ENCODE results near the gene NAA25.
A peak's percentile ranks its signal among the peaks of the same experiment; 100 is the strongest.
"Not testable (repeated sequence)": the region's sequence is repeated elsewhere in the genome, so short reads cannot be mapped to it uniquely, and the experiment has no call there.

Gene NAA25

DNA sequence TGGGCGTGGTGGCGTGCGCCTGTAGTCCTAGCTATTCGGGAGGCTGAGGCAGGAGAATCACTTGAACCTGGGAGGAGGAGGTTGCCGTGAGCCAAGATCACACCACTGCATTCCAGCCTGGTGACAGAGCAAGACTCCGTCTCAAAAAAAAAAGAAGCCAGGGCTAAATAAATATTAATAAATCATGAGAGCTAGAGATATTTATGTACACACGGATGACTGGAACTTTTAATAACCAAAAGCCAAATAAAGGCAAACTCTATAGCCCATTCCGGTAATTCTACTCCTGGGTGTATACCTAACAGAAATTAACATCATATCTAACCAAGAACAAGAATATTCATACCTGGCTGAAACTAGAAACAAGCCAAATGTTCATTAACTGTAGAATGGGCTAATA lies 9.1 kb upstream of the NAA25 start:
- peaks cover 6 to 24% (median 20%) of the 10 kb centered on the region in 5 donors for H3K4me1 ChIP-seq (ENCODE audit: control insufficient read depth in 5 of 5, insufficient read depth in 5 of 5, low read length in 5 of 5)
- H3K36me3 ChIP-seq (ENCODE audit: control insufficient read depth in 5 of 5, insufficient read depth in 5 of 5, low read length in 5 of 5), result no peaks in the 10 kb centered on the region
- H3K9ac ChIP-seq (ENCODE audit: low read length in 5 of 5), result no peak overlapping the region
- H3K9me3 ChIP-seq (ENCODE audit: control insufficient read depth in 5 of 5, low read length in 5 of 5), result no peaks in the 10 kb centered on the region
- H3K27ac ChIP-seq (ENCODE audit: low read depth, low read length), result peak overlapping the region; percentile 86
- no peaks in the 10 kb centered on the region for H3K27me3 ChIP-seq (ENCODE audit: control insufficient read depth in 5 of 5, insufficient read depth in 4 of 5, low read length in 5 of 5)
- H3K4me3 ChIP-seq (ENCODE audit: low read depth in 1 of 5, low read length in 5 of 5), result no peak overlapping the region

DNA sequence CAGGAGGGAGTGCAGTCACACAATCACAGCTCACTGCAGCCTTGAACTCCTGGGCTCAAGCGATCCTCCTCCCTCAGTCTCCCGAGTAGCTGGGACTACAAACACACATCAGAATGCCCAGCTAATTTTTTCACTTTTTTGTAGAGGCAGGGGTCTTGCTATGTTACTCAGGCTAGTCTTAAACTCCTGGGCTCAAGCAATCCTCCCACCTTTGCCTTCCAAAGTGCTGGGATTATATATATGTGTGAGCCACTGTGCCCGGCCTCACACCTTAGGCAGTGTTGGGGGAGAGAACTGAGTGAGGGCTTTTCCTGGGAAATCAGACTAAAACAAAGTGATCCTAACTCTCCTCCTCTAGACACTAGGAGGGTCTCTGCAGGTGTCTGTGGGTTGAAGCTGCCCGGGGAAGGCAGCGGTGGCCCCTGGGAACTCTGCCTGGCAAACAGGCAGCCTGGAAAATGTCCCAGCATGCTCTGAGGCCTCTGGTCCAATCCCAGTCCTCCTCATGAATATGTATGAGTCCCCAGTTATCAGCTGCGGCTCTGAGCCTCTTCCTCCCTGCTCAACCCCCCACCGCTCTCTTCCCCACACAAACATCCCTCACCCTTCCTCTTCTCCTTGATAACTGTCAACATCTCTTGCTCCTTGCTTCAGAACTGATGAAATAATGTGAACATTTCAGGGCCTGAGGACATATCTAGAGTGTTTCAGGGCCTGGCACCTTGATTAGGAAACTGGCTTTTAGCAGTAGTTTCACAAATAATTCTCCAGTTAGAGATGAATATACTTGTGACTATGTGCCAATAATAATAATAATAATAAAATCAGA lies 7.9 kb upstream of the NAA25 start:
- peak overlapping the region; percentile 86 for H3K27ac ChIP-seq (ENCODE audit: low read depth, low read length)
- H3K9me3 ChIP-seq (ENCODE audit: control insufficient read depth in 5 of 5, low read length in 5 of 5), result no peaks in the 10 kb centered on the region
- H3K36me3 ChIP-seq (ENCODE audit: control insufficient read depth in 5 of 5, insufficient read depth in 5 of 5, low read length in 5 of 5), result no peaks in the 10 kb centered on the region
- peak overlapping the region in 4 of 5 donors; percentile 14 to 39 (median 22) for H3K9ac ChIP-seq (ENCODE audit: low read length in 5 of 5)
- no peaks in the 10 kb centered on the region for H3K27me3 ChIP-seq (ENCODE audit: control insufficient read depth in 5 of 5, insufficient read depth in 4 of 5, low read length in 5 of 5)
- peak overlapping the region in 4 of 5 donors; percentile 10 to 48 (median 37) for H3K4me3 ChIP-seq (ENCODE audit: low read depth in 1 of 5, low read length in 5 of 5)
- H3K4me1 ChIP-seq (ENCODE audit: control insufficient read depth in 5 of 5, insufficient read depth in 5 of 5, low read length in 5 of 5), result peaks cover 6 to 13% (median 11%) of the 10 kb centered on the region in 5 donors

DNA sequence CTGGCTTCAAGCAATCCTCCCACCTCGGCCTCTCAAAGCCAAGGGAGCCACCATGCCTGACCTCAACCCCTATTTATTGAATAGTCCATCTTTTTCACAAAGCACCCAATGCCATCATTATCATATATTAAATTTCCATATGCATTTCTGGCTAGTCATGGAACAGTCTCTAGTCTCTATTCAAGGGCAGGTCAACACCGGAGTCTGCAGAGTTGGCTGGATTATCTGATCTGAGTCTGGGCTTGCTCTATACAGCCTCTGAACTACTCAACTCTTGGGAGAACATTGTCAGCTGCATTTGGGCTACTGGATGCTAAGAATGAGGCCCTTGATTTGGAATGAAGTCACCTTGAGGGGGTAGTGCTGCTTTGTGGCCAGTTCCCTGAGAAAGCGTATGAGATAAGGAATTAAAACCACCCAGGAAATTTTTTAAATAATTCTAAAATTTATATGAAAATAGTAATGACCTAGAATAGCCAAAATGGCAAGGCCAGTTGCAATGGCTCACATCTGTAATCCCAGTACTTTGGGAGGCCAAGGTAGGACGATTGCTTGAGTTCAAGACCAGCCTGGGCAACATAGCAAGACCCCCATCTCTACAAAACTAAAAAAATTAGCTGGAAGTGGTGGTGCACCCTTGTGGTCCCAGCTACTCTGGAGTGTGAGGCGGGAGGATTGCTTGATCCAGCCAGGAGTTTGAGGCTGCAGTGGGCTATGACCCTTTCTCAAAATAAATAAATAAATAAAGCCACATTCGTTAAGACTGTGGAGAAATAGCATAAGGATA lies 6.9 kb upstream of the NAA25 start:
- no peak overlapping the region for H3K27ac ChIP-seq (ENCODE audit: low read depth, low read length)
- H3K27me3 ChIP-seq (ENCODE audit: control insufficient read depth in 5 of 5, insufficient read depth in 4 of 5, low read length in 5 of 5), result no peaks in the 10 kb centered on the region
- H3K4me1 ChIP-seq (ENCODE audit: control insufficient read depth in 5 of 5, insufficient read depth in 5 of 5, low read length in 5 of 5), result peaks cover 6 to 13% (median 11%) of the 10 kb centered on the region in 5 donors
- no peaks in the 10 kb centered on the region for H3K36me3 ChIP-seq (ENCODE audit: control insufficient read depth in 5 of 5, insufficient read depth in 5 of 5, low read length in 5 of 5)
- no peak overlapping the region for H3K4me3 ChIP-seq (ENCODE audit: low read depth in 1 of 5, low read length in 5 of 5)
- H3K9me3 ChIP-seq (ENCODE audit: control insufficient read depth in 5 of 5, low read length in 5 of 5), result no peaks in the 10 kb centered on the region
- no peak overlapping the region for H3K9ac ChIP-seq (ENCODE audit: low read length in 5 of 5)

DNA sequence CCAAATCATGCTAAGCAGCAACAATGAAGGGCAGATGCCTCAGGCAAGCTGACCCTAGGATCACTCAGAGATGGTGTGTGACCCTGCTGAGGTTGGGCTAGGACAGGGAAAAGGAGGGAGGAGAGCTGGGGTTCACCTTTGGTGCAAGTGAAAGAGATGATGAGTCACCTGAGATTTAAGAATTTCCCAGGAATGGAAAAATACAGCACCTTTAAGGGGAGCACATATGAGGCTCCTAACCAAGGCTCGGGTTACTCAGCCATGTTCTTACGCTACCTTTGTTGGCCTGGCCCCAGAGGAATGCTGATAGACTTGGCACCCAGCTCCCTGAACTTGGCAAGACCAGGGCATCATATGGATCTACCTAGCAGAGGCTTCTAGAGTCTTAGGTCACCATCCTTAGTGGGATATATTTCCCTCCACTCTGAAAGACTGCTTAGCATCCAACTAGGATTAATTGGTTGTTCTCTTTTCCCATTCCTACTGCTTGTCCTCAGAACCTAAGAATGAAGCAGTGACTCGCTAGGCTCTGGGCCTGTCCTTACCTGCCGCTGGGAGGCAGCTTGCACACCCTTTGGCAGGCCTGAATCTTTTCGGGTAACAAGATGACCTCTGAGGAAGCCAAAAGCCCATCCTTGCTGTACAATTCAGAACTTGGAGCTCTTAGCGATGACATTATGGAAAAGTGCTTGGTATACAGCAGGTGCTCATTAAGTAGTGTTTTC lies 4.0 kb upstream of the NAA25 start:
- H3K36me3 ChIP-seq (ENCODE audit: control insufficient read depth in 5 of 5, insufficient read depth in 5 of 5, low read length in 5 of 5), result no peaks in the 10 kb centered on the region
- H3K4me3 ChIP-seq (ENCODE audit: low read depth in 1 of 5, low read length in 5 of 5), result no peak overlapping the region
- no peak overlapping the region for H3K27ac ChIP-seq (ENCODE audit: low read depth, low read length)
- H3K9ac ChIP-seq (ENCODE audit: low read length in 5 of 5), result no peak overlapping the region
- peaks cover 8 to 24% (median 22%) of the 10 kb centered on the region in 5 donors for H3K4me1 ChIP-seq (ENCODE audit: control insufficient read depth in 5 of 5, insufficient read depth in 5 of 5, low read length in 5 of 5)
- no peaks in the 10 kb centered on the region for H3K27me3 ChIP-seq (ENCODE audit: control insufficient read depth in 5 of 5, insufficient read depth in 4 of 5, low read length in 5 of 5)
- no peaks in the 10 kb centered on the region for H3K9me3 ChIP-seq (ENCODE audit: control insufficient read depth in 5 of 5, low read length in 5 of 5)

DNA sequence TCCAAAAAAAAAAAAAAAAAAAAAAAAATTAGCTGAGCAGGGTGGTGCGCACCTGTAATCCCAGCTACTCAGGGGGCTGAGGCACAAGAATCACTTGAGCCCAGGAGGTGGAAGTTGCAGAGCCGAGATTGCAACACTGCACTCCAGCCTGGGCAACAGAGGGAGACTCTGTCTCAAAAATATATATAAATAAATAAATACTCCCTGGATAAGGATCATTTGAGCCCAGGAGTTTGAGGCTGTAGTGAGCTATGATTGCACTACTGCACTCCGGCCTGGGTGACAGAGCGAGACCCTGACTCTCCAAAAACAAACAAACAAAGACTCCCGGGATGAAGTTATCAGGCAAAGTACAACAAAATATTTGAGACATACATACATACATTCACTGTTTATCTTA lies 3.3 kb upstream of the NAA25 start:
- Histone ChIP-seq H3K27ac (ENCODE audit: low read depth, low read length) (no peak overlapping the region), H3K9me3 (ENCODE audit: control insufficient read depth in 5 of 5, low read length in 5 of 5) (no peaks in the 10 kb centered on the region), H3K9ac (ENCODE audit: low read length in 5 of 5) (no peak overlapping the region), H3K36me3 (ENCODE audit: control insufficient read depth in 5 of 5, insufficient read depth in 5 of 5, low read length in 5 of 5) (no peaks in the 10 kb centered on the region), H3K4me1 (ENCODE audit: control insufficient read depth in 5 of 5, insufficient read depth in 5 of 5, low read length in 5 of 5) (peaks cover 8 to 26% (median 24%) of the 10 kb centered on the region in 5 donors), H3K27me3 (ENCODE audit: control insufficient read depth in 5 of 5, insufficient read depth in 4 of 5, low read length in 5 of 5) (no peaks in the 10 kb centered on the region), H3K4me3 (ENCODE audit: low read depth in 1 of 5, low read length in 5 of 5) (no peak overlapping the region)

DNA sequence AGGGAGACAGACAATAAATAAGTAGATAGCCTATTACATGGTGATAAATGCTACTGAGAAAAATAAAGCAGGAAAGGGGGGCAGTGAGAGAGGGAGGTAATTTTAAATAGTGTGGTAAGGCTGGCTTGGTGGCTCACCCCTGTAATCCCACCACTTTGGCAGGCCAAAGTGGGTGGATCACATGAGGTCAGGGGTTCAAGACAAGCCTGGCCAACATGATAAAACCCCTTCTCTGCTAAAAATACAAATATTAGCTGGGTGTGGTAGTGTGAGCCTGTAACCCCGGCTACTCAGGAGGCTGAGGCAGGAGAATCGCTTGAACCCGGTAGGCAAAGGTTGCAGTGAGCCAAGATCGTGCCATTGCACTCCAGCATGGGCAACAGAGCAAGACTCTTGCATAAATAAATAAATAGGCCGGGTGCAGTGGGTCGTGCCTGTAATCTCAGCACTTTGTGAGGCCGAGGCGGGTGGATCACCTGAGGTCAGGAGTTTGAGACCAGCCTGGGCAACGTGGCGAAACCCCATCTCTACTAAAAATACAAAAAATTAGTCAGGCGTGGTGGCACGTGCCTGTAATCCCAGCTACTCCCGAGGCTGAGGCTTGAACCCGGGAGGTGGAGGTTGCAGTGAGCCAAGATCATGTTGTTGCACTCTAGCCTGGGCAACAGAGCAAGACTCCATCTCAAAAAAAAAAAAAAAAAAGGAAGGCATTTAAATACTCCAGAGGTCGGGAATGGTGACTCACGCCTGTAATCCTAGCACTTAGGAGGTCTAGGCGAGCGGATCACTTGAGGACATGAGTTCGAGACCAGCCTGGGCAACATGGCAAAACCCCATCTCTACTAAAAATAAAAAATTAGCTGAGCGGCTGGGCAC lies 2.4 kb upstream of the NAA25 start:
- peaks cover 2 to 25% (median 24%) of the 10 kb centered on the region in 5 donors for H3K4me1 ChIP-seq (ENCODE audit: control insufficient read depth in 5 of 5, insufficient read depth in 5 of 5, low read length in 5 of 5)
- not testable (repeated sequence) for H3K4me3 ChIP-seq (ENCODE audit: low read depth in 1 of 5, low read length in 5 of 5); H3K9me3 ChIP-seq (ENCODE audit: control insufficient read depth in 5 of 5, low read length in 5 of 5); H3K9ac ChIP-seq (ENCODE audit: low read length in 5 of 5); H3K27ac ChIP-seq (ENCODE audit: low read depth, low read length); H3K36me3 ChIP-seq (ENCODE audit: control insufficient read depth in 5 of 5, insufficient read depth in 5 of 5, low read length in 5 of 5); H3K27me3 ChIP-seq (ENCODE audit: control insufficient read depth in 5 of 5, insufficient read depth in 4 of 5, low read length in 5 of 5)

DNA sequence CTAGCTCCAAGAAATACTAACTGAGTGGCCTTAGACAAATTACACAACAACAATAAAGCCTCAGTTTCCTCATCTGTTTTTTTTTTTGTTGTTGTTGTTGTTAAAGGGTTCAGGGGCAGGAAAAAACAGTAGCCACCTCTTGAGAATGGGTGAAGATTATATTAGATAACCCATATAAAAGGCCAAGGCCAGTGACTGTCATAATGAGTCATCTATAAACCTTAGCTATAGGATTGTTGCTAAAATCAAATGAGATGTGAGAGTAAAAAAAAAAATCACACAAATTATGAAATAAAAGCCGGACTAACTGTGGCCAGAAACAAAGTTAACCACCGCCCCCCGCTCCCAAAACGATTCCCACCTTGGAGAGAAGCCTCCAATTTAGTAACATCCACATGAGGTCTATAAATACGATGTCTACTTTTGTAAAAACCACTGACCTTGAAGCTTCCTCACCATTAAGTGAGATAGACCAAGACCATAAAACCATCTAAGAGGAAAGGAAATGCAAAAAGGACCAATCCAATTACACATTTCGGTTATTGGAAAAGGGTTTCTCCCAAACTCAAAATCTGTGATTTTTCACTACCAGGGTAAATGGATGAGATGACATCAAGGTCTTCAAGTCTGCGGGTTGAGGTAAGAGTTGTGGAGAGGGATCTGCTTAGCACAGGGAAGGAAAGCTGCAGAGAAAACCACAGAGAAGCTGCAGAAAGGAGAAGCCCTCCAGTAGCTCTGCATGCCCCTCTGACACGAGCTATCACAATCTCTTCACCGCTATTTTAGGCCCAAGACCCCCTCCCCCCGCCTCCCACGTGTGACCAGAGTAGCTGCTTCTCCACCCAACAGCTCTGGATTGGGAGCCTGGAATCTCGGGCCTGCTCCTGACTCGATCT lies 1.0 kb downstream of the NAA25 start:
- no peaks in the 10 kb centered on the region for H3K27me3 ChIP-seq (ENCODE audit: control insufficient read depth in 5 of 5, insufficient read depth in 4 of 5, low read length in 5 of 5)
- peak overlapping the region; percentile 73 to 100 (median 99) for H3K4me3 ChIP-seq (ENCODE audit: low read depth in 1 of 5, low read length in 5 of 5)
- H3K4me1 ChIP-seq (ENCODE audit: control insufficient read depth in 5 of 5, insufficient read depth in 5 of 5, low read length in 5 of 5), result peaks cover 2 to 37% (median 28%) of the 10 kb centered on the region in 5 donors
- H3K27ac ChIP-seq (ENCODE audit: low read depth, low read length), result peak overlapping the region; percentile 92
- H3K9ac ChIP-seq (ENCODE audit: low read length in 5 of 5), result peak overlapping the region; percentile 90 to 100 (median 95)
- peaks cover 0 to 2% (median 0%) of the 10 kb centered on the region in 5 donors for H3K36me3 ChIP-seq (ENCODE audit: control insufficient read depth in 5 of 5, insufficient read depth in 5 of 5, low read length in 5 of 5)
- no peaks in the 10 kb centered on the region for H3K9me3 ChIP-seq (ENCODE audit: control insufficient read depth in 5 of 5, low read length in 5 of 5)

DNA sequence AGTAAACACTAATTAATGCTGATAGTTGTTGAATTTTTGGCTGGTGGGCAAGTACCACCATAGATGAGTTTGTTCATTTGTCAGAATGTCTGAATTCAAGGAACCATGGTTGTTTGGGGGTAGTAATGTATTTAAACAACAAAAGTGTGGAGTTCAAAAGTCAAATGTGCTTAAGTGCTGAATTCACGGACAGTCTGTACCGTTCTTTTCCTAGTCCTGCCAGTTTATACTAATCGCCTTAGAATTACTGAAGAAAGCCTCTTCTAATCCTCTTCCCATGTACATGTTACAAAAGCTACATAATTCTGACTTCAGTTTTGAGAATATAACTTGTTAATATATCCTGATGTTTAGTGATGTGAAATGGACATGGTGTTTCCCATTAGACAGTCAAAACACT lies 2.7 kb downstream of the NAA25 start:
- Histone ChIP-seq H3K36me3 (ENCODE audit: control insufficient read depth in 5 of 5, insufficient read depth in 5 of 5, low read length in 5 of 5) (peaks cover 3 to 8% (median 5%) of the 10 kb centered on the region in 5 donors), H3K9ac (ENCODE audit: low read length in 5 of 5) (peak overlapping the region in 2 of 5 donors; percentile 1 to 42), H3K4me3 (ENCODE audit: low read depth in 1 of 5, low read length in 5 of 5) (no peak overlapping the region), H3K9me3 (ENCODE audit: control insufficient read depth in 5 of 5, low read length in 5 of 5) (no peaks in the 10 kb centered on the region), H3K4me1 (ENCODE audit: control insufficient read depth in 5 of 5, insufficient read depth in 5 of 5, low read length in 5 of 5) (peaks cover 2 to 37% (median 28%) of the 10 kb centered on the region in 5 donors), H3K27me3 (ENCODE audit: control insufficient read depth in 5 of 5, insufficient read depth in 4 of 5, low read length in 5 of 5) (no peaks in the 10 kb centered on the region), H3K27ac (ENCODE audit: low read depth, low read length) (no peak overlapping the region)

Measured in subcutaneous abdominal adipose tissue (tissue), 5 donors.